Measurements from ENCODE around the gene TAPT1.
"Not testable (repeated sequence)": the region's sequence is repeated elsewhere in the genome, so short reads cannot be mapped to it uniquely, and the experiment has no call there.

TAPT1 gene

DNA sequence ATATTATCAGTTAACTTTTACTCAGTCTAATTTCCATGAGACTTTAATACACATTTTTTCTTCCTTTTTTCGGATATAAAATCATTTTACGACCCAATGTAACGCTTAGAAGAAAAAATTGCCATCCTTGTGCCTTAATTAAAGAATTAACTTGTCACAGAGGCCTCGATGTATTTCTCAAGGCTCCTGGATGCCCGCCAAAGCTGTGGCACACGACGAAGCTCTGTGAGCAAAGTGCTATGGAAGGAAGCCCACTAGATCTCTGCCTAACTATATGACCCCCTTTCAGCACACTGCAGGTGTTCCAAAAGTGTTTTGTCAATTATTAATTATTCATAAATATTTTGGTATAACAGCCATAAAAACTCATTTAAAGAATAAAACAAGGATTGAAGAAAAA, 54.4 kb downstream of the TAPT1 start:
- DNase-seq (ENCODE audit: low spot score), result no peak

DNA sequence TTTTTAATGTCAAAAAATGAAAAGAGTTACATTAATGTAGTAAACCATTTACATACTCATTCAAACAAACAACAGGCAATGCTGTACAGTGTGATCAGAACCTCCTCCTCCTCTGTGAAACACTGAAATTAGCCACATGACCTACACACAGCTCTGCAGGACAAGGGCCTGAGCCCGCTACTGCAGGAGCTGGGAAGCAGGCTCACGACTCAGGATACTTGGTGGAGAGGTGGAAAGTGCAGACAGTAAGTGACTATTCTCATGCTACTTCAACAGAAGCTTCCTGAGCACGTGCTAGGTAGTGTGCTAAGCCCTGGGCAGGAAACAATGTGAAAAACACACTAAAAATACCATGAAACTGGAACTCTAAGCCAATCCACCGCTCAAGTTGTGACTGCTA, 56.8 kb downstream of the TAPT1 start:
- no peak for DNase-seq (ENCODE audit: low spot score)

DNA sequence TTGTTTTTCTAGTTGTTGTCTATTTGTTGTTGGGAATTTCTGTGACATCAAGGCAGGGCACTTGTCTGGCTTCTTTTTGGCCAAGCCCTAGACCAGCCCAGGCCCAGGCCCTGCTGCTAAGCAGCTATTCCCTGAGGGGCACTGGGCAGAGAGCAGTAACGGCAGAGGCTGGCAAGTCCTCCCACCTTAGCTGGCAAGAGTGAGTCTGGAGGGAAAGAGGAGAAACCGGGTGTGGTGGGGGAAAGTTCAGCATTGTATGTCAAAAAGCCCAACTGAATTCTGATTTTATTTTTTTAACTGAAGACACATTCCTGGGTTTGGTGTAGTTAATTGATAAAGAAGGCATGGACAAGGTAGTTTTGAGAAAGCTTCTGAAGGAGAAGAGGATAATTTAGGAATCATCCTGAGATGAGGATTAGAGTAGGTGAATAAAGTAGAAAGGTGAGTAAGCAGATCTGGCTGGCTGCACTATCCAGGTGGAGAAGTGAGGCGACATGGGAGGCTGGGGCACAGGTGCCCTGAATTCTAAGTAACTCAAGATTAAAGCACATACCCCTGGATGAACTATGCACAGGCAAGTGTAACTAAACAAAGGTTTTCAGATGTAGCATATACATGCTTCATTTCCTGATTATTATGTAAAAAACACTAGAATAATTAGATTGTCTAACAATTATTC, 57.4 kb downstream of the TAPT1 start:
- DNase-seq (ENCODE audit: low spot score), result no peak

DNA sequence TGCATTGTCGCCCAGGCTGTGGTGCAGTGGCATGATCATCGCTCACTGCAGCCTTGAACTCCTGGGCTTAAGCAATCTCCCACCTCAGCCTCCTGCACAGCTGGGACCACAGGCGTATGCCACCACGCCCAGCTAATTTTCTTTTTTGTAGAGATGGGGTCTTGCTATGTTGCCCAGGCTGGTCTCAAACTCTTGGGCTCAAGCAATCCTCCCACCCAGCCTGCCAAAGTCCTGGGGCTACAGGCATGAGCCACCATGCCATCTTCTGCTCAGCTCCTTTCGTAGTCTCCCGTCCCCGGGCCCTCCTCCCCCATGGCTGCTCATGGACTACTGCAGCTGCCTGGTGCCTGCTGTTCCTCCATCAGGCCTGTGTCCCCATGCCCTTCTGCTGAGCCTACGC, 58.1 kb downstream of the TAPT1 start:
- no peak for DNase-seq (ENCODE audit: low spot score)

DNA sequence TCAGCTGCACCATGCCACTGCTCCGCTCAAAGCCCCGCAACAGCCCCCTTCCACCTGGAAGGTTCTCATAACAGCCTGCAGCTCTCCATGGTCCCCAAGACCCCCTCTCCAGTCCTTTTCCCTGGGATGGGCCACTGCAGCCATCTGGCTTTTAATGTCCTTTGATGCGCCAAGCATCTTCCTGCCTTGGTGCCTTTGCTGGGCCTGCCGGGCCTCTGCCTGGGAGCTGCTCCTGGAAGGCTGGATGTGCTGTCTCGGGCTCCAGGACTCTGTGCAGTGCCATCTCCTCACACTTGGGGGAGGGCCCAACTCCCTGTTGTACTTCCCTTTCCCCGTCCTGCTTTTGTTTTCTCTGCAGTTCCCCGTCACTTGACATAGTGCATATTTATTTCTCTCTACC, 60.3 kb downstream of the TAPT1 start:
- no peak for DNase-seq (ENCODE audit: low spot score)

DNA sequence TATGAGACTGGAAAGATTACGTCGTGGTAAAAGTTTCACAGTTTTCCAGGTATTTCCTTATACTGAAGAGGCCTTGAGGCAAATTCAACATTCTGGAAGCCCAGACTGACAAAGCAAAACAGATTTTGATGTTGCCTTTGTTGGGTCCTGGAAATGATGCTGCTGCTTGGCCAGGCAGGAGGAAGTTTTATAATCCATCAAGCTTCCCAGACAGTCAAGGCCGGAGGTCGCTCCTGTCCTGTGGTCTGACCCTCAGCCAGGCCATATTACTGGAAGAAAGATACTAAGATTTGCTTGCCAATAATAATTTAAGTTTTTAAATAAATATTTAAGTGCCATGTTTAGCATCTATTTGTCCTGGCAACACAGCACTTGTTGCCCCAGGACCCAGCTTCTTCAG, 63.4 kb downstream of the TAPT1 start:
- no peak for DNase-seq (ENCODE audit: low spot score)

DNA sequence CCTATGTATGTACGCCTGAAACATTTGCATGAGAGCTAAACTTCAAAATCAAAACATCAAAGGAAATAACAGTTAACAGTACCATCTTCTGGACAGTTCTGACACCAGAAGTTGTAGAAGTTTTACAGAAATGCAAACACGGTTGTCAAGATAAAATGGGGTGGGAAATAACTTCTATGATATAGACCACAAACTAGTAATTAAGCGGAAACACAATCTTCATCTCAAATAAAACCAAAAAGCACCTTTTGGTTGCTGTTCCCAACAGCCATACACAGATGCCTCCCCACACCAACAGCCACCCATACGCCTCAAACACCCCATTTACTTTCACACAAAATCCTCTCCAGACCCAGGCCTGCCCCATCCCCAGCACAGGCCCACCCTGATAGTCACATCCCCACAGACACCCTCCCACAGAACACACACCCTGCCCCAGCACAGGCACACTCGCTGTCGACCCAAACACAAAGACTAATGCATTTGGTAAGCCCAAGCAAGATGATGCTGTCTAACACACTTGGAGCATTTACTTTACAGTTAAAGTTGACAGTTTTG, 64.3 kb downstream of the TAPT1 start:
- no peak for DNase-seq (ENCODE audit: low spot score)

DNA sequence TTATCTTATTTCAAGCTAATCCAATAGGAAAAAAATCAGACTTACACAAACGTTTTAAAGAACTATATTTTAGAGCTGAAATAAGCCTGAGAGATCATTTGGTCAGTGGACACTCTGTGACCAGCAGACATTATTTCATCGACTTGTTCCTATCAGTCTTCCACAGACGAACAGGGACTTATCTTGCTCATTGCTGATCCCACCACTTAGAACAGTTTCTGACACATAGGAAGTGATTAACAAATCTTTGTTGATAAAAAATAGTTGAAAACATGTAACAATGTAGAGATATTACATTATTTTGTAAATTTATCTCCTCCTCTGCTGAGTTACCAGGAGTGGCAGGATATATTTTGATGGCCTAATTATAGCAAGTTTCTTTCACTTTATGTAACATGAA, 65.8 kb downstream of the TAPT1 start:
- DNase-seq (ENCODE audit: low spot score), result no peak

DNA sequence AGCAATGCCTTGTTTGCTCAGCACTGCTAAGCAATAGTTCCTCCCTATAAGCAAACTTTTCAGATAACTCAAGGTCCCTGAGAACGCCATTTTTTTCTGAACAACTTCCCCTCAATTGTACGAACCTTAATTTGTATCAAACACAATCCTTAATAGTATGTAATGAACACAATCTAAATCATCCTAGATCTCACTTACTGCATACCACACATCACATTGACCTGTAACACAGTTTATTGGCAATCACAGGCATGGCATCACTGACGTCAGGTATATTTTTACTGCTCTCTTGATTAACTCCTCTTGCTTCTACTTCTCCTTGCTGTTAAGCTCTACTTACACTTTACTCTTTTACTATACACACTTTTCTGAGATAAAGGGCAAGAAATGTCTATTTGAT, 67.0 kb downstream of the TAPT1 start:
- no peak for DNase-seq (ENCODE audit: low spot score)

DNA sequence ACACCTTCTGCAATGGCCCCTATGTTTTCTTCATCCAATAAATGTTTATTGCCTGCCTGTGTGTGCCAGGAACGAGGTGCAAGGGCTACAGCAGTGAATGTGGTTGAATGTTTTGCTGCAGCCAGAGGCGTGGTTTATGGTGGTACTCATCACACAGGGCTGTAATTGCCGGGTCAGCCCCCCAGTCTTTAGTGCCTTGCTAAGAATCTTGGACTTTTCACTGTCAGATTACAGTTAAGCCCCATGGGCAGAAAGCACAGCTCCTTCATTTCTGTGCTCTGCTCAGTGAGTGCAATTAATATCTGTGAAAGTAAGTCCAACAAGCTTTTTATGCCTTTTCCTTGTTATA, 67.8 kb downstream of the TAPT1 start:
- DNase-seq (ENCODE audit: low spot score), result no peak

DNA sequence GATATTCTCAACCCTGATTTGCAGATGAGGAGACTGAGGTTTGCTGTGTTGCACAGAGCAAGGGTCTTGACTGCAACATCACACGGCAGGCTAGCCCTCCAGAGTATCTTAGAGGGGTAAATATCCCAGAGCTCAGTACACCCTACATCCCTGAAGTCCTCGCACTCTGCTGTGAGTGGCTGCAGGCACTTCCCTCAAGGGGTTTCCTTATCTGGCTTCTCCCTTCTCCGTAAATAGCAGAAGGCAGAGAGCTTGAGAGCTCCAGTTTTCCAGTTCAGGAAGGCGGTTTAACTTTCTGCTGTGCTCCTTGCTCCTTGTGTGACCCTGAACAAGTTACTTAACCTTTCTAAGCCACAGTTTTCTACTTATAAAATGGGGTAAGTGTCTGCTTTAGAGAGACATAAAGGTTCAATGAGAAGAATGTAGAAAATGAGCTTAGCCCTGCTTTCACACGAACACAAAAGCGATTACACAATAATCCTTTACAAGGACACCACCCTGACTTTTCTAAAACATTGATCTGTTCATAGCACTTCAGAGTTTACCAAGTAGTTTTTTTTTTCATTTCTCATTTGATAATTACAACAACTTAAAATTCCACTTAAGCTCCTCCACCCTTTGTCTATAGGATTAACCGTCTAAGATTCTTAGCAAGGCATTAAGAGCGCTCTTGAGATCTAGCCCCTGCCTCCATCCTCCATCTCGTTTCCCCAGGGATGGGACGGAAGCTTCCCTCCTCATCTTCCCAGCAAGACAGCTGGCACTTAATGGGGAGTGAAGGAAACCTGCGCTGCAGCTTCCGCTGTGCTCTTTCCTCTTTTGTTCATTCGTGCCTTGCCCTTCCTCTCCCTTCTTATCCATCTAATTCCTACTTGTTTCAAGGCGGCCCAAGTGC, 68.4 kb downstream of the TAPT1 start:
- DNase-seq (ENCODE audit: low spot score), result no peak

DNA sequence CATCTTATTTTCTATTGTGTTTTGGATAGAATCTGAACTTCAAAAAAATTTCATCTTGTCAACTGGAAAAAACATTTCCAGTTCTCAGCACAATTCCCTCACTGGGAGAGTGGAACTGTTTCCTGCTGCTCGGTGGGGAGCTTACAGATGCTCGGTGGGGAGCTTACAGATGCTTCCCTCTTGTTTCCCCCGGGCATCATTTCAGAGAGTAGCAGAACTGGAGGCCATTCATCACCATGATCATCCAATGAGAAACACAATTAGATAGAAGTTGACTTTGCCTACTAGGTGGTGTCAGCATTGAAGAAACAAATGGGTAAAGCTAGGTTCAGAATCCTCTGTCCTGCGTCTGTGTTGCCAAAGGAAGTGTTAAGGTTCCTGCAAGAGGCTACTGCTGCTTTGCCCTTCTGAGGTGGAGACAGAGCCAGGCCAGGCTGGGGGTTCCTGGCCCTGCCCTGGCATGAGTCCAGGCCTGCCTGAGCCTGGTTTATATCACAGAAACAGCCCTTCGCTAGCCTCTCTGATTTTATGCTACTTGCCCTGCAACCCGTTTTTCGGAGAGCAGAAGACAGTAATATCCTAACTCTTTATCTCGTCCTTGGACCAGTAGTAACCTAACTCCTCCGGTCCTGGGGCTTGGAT, 70.6 kb downstream of the TAPT1 start:
- DNase-seq (ENCODE audit: low spot score), result no peak

DNA sequence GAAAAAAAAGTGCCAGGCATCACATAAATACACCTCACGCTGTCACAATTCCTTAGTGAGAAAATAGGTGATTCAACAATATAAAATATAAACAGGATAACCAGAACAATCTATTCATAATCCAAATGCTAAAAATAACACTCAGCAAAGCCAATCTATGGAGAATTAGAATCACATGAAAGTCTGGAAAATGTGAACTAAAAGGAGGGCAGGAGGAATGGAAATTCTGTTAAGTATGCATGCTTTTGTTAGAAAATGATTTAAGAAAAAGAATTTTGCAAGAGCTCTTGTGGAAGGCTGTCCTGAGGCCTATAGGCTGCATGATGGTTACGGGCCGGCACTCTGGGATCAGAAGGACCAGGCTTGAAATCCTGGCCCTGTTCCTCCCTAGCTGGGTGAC, 71.8 kb downstream of the TAPT1 start:
- DNase-seq (ENCODE audit: low spot score), result no peak

DNA sequence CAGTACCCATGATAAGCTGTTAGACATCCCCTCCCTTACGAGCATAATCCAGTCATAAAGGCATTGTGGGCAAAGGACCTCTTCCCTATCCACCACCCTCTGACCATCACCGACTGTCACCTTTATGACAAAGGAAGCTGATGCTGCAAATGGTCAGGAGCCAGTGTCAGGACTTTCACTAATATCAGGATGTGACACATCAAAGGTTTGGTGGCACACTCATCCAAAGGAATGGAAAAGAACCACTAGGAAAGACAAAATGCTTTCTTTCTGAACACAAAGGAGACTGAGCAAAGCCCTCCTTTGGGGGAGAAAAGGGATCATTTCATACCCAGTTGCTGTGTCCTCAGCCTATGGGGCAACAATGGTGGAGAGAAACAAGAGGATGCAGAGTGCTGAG, 75.6 kb downstream of the TAPT1 start:
- no peak for DNase-seq (ENCODE audit: low spot score)

DNA sequence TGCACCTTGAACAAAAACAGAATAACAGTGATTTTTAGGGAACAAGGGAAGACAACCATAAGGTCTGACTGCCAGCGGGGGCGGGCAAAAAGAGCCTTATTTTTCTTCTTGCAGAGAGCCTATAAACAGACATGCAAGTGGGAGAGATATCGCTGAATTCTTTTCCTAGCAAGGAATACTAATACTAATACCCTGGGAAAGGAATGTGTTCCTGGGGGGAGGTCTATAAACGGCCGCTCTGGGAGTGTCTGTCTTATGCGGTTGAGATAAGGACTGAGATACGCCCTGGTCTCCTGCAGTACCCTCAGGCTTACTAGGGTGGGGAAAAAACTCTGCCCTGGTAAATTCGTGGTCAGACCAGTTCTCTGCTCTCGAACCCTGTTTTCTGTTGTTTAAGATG, 81.4 kb downstream of the TAPT1 start:
- not testable (repeated sequence) for DNase-seq (ENCODE audit: low spot score)

DNA sequence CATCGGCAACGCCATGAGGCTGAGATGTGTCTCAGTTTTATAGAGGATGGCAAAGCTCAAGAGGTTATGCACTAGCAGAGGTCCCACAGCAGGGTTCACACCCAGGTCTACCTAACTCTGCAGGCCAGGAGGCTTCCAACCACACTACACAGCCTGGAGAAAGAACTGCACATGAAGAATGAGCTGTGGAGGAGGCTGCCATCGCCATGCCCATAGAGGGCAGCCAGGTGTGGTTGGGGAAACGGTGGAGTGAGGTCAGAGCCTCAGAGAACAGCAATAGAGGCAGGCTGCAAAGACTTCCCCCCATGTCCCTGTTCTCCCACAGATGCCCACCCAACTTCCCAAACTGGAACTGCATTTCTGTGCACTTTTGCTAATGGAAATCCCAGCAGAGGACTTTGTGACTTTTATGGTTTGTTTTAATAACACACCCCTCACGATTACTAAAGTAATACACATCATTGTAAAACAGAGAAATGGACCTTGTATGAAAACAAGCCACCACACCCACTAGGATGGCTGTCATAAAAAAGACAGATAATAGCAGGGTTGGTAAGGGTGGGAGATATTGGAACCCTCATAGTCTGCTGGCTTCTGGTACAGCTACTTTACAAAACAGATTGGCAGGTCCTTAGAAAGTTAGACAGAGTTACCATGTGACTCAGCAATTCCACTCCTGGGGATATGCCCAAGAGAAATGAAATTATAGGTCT, 83.5 kb downstream of the TAPT1 start:
- DNase-seq (ENCODE audit: low spot score), result no peak

DNA sequence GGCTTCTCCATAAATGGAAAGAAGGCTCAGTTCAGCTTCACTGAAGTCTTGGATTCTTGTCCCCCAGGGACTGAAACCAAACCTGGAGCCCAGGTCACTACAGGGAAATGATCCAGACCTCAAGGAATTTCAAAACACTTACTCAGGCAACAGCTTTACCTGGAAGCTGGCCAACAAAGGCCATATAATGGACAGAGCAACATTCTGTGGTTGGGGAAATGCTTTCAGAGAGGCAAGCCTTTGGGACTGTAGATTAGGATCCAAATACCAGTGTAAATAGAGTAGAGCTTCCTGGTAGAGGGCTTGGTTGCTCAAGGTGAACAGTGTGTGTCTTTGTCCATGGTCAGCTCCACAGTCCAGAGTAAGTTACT, 85.4 kb downstream of the TAPT1 start:
- no peak for DNase-seq (ENCODE audit: low spot score)

DNA sequence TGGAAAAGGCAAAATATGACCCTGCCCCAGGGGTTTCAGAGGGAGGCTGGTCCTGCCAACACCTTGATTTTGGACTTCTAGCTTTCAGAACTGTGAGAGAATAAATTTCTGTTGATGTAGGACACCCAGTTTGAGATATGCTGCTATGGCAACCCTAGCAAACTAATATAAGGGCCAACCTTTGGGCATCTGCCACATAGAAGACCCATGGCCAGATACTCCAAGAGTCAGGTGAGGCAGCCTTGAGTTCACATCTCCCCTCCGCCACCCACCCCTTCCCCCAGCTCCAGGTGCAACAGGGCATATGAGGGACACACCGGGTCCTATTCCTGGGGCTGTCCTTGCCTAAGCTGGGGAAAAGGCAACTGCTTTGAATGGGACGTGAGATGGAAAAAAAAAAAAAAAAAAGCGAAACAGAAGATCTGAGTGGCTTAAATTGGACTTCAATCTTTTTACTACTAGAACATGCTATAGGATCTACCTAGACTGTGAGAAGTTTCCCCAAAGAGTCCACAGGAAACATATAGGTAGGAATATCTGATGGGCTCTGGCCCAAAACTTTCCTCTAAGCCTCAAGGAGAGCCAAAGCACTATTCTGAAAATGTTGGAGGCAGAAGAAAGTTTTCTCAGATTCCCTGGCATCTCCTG, 85.9 kb downstream of the TAPT1 start:
- no peak for DNase-seq (ENCODE audit: low spot score)

DNA sequence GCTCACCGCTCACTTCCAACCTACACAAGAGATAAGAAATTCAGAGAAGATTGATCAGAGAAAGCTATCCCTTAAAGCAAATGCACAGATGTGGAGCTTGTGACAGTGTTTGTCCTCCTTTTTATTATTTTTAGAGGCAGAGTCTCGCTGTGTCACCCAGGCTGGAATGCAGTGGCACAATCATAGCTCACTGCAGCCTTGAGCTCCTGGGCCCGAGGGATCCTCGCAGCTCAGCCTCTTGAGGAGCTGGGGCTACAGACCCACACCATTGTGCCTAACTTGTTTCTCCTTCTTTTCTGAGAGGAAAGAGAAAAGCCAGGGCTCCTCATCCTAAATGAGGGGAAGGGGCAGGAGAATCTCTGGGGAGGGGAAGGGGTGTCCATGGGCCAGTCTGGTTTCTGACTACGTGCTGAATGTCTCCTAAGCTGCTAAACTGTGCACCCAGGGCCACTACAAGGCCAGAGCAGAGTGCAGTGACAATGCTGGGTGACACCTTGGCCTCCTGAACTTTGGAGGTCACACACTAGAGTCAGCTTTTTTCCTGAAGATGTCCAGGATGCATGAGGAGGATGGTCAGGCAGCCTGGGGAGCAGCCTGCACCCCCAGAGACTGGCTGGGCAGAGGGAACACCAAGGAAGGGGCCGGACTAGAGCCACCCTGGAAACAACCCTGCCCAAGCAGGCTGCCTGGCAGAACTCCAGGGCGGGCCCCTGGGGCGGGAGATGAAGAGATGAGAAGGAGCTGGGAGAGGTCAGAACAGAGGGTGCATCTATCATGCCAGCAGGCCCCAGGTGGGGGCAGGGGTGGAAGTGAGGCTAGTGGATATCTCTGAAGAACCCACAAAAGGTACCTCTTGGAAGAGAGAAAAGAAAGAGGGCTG, 87.0 kb downstream of the TAPT1 start:
- DNase-seq (ENCODE audit: low spot score), result no peak

DNA sequence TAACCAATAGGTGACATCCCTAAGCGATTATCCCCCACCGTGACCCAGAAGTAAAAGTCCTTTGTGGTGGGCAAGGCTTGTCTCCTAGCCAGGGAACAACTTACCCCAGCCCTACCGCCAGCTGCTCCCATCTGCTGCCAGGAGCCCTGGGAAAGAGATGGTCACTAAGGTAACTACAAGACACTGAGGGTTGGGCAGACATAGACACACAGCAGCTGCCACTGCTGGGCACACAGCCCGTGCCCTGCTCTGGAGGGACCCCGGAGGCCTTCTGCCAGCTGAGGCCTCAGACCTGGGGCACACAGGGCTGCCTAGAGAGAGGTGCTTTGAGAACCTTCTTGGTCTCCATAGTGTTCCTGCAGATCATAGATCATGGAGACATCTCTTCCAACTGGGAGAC, 89.4 kb downstream of the TAPT1 start:
- no peak for DNase-seq (ENCODE audit: low spot score)

DNA sequence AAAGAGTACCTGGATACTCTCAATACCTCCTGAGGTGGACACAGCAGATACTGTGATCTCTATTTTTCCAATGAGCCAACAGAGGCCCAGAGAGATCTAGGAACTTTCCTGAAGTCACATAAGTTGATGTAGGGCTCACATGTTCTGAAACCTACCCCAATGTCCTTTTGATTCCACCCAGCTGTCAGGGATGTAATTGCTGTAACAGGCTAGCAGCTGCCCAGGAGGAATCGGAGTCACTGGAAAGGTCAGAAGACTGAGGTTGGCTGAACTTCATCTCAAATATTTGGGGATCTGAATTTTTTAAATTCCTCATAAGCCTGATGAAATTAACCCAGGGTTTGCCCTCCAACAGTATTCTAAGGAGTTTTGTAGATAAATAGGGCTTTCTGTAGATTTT, 90.0 kb downstream of the TAPT1 start:
- no peak for DNase-seq (ENCODE audit: low spot score)
